Natural killer cell (primary cell): ENCODE measurements around the gene OR56B1. TPM values are rescaled to one million over a fixed set of nuclear protein-coding genes. Genes with fewer than 3 reads are reported as not detected.
"Not testable (repeated sequence)": the region's sequence is repeated elsewhere in the genome, so short reads cannot be mapped to it uniquely, and the experiment has no call there.

Source experiments
- ATAC-seq, 3 donors: fragments of 150-1000 bp in 2 of 3; fragments of 200-7000 bp in 1 of 3; cut with Tn5 transposase; 1 replicate in 1 of 3; 2 replicates in 2 of 3; pipeline ENCODE4 v1.10.0; 2021; ENCODE audit warnings: mild to moderate bottlenecking in 2 of 3, moderate library complexity in 2 of 3
- DNase-seq, 2 donors: peaks; one replicate each; pipeline versions ENCODE4 v3.0.0 to v3.0.0-alpha.2; 2013 to 2021; ENCODE audit warnings: mixed read lengths in 1 of 2
- H3K27ac ChIP-seq: one replicate; pipeline ENCODE4 v1.5.1; 2013; ENCODE audit warnings: mild to moderate bottlenecking, low read length
- H3K27me3 ChIP-seq: one replicate; pipeline ENCODE4 v1.6.1; 2013; ENCODE audit warnings: low read length; ENCODE audit not compliant: control insufficient read depth, insufficient read depth
- H3K36me3 ChIP-seq: one replicate; pipeline ENCODE4 v1.6.1; 2013; ENCODE audit warnings: low read length; ENCODE audit not compliant: control insufficient read depth, insufficient read depth
- H3K4me1 ChIP-seq: one replicate; pipeline ENCODE4 v1.6.1; 2013; ENCODE audit warnings: low read length; ENCODE audit not compliant: control insufficient read depth, insufficient read depth
- H3K4me3 ChIP-seq: one replicate; pipeline ENCODE4 v1.5.1; 2013; ENCODE audit warnings: low read length
- H3K9me3 ChIP-seq: one replicate; pipeline ENCODE4 v1.6.1; 2013; ENCODE audit warnings: low read length; ENCODE audit not compliant: control insufficient read depth, insufficient read depth
- H3K27ac Mint-ChIP-seq, 2 donors: one replicate each; pipeline ENCODE4 v1.8.0; 2022; ENCODE audit warnings: mild to moderate bottlenecking in 2 of 2, mixed read lengths in 2 of 2, moderate library complexity in 1 of 2
- H3K27me3 Mint-ChIP-seq, 2 donors: one replicate each; pipeline ENCODE4 v1.8.0; 2022; ENCODE audit warnings: low read depth in 2 of 2, mixed read lengths in 2 of 2
- H3K36me3 Mint-ChIP-seq: one replicate; pipeline ENCODE4 v1.8.0; 2022; ENCODE audit warnings: mixed read lengths
- H3K4me1 Mint-ChIP-seq, 2 donors: one replicate each; pipeline ENCODE4 v1.8.0; 2022; ENCODE audit warnings: mixed read lengths in 2 of 2
- H3K4me3 Mint-ChIP-seq: one replicate; pipeline ENCODE4 v1.8.0; 2022; ENCODE audit warnings: mild to moderate bottlenecking, moderate library complexity, mixed read lengths
- H3K9me3 Mint-ChIP-seq, 2 donors: one replicate each; pipeline ENCODE4 v1.8.0; 2022; ENCODE audit warnings: mixed read lengths in 2 of 2
- WGBS: methylation state at CpG from one replicate; pipeline ENCODE4 v1.1.7; 2013; ENCODE audit warnings: missing lambda C conversion rate; ENCODE audit not compliant: insufficient coverage; 5-methylcytosine and 5-hydroxymethylcytosine counted together
- intact Hi-C: fragments of 100-400 bp; cut with micrococcal nuclease; formaldehyde crosslinking; loops from one replicate; pipeline ENCODE4 v1.14.2; 2022
- total RNA-seq, 4 donors: library from RNA; stranded (reverse); fragments of 120-200 nt in 1 of 4; gene quantifications; one replicate each; pipeline versions ENCODE4 v1.2.3 to v1.2.4, GENCODE V29; 2013 to 2022
- TF ChIP-seq, protein P1 (sequence below): fragments of 200-600 bp; IDR thresholded peaks from one replicate; pipeline ENCODE4 v1.8.0; 2022; ENCODE audit warnings: antibody characterized with exemption

OR56B1 gene
- total RNA-seq, 3 donors from 2014 or later (not counting 1 experiment from before 2014, with no cell fraction given) = 0.18 to 0.93 (median 0.42) TPM

- no peak overlapping the region for H3K27ac ChIP-seq
- no peaks in the 10 kb centered on the region for H3K9me3 ChIP-seq
- peaks cover 80% of the 10 kb centered on the region for H3K36me3 ChIP-seq
- intact Hi-C loops = no loop called here
- H3K36me3 Mint-ChIP-seq = peaks cover 48% of the 10 kb centered on the region
- no peaks in the 10 kb centered on the region for H3K9me3 Mint-ChIP-seq
- WGBS = 79% methylated on average over 2 of the region's 4 CpGs
- no peaks in the 10 kb centered on the region for H3K4me1 ChIP-seq
- H3K4me3 Mint-ChIP-seq = no peak overlapping the region
- H3K27me3 Mint-ChIP-seq = no peaks in the 10 kb centered on the region
- DNase-seq = no peak
- peak in 1 of 3 donors; percentile 40 for ATAC-seq
- no peaks in the 10 kb centered on the region for H3K27me3 ChIP-seq
- TF ChIP-seq, protein P1, sequence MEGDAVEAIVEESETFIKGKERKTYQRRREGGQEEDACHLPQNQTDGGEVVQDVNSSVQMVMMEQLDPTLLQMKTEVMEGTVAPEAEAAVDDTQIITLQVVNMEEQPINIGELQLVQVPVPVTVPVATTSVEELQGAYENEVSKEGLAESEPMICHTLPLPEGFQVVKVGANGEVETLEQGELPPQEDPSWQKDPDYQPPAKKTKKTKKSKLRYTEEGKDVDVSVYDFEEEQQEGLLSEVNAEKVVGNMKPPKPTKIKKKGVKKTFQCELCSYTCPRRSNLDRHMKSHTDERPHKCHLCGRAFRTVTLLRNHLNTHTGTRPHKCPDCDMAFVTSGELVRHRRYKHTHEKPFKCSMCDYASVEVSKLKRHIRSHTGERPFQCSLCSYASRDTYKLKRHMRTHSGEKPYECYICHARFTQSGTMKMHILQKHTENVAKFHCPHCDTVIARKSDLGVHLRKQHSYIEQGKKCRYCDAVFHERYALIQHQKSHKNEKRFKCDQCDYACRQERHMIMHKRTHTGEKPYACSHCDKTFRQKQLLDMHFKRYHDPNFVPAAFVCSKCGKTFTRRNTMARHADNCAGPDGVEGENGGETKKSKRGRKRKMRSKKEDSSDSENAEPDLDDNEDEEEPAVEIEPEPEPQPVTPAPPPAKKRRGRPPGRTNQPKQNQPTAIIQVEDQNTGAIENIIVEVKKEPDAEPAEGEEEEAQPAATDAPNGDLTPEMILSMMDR = no peak
- no peak overlapping the region for H3K4me3 ChIP-seq
- H3K27ac Mint-ChIP-seq = peak overlapping the region; percentile 78 to 85
- H3K4me1 Mint-ChIP-seq = peaks cover 39 to 40% of the 10 kb centered on the region in 2 donors
These were observed 30.6 kb upstream of the OR56B1 start for GRCh38 chr11:5705688-5706087.

- peak overlapping the region; percentile 46 to 63 for H3K27ac Mint-ChIP-seq
These were observed 23.7 kb upstream of the OR56B1 start for GRCh38 chr11:5712507-5712906.

GRCh38 chr11:5713695-5714094 is 22.6 kb upstream of the OR56B1 start:
- WGBS = 39% methylated on average over 5 of the region's 5 CpGs
- Mint-ChIP-seq H3K36me3 (peaks cover 12% of the 10 kb centered on the region), H3K9me3 (peaks cover 0 to 4% of the 10 kb centered on the region in 2 donors), H3K27ac (peak overlapping the region; percentile 19 to 53), H3K4me3 (no peak overlapping the region), H3K4me1 (peaks cover 0 to 17% of the 10 kb centered on the region in 2 donors), H3K27me3 (no peaks in the 10 kb centered on the region)
- Histone ChIP-seq H3K4me1 (no peaks in the 10 kb centered on the region), H3K9me3 (no peaks in the 10 kb centered on the region), H3K36me3 (peaks cover 23% of the 10 kb centered on the region), H3K27me3 (no peaks in the 10 kb centered on the region), H3K4me3 (no peak overlapping the region), H3K27ac (no peak overlapping the region)
- TF ChIP-seq, protein P1 = no peak
- DNase-seq (no peak), ATAC-seq (no peak)
- intact Hi-C loops = no loop called here

More at GRCh38 chr11:5712507-5712906, 23.7 kb upstream of the OR56B1 start:
- Mint-ChIP-seq H3K9me3 (no peaks in the 10 kb centered on the region), H3K4me3 (no peak overlapping the region), H3K27me3 (no peaks in the 10 kb centered on the region), H3K36me3 (peaks cover 20% of the 10 kb centered on the region), H3K4me1 (peaks cover 0 to 23% of the 10 kb centered on the region in 2 donors)
- intact Hi-C loops = no loop called here
- DNase-seq (peak in 1 of 2 donors; percentile 47), ATAC-seq (no peak)
- Histone ChIP-seq H3K4me1 (no peaks in the 10 kb centered on the region), H3K27me3 (no peaks in the 10 kb centered on the region), H3K27ac (no peak overlapping the region), H3K4me3 (no peak overlapping the region), H3K36me3 (peaks cover 33% of the 10 kb centered on the region), H3K9me3 (no peaks in the 10 kb centered on the region)
- WGBS = 100% methylated on average over 1 of the region's 1 CpG
- TF ChIP-seq, protein P1 = peak; percentile 41

DNA sequence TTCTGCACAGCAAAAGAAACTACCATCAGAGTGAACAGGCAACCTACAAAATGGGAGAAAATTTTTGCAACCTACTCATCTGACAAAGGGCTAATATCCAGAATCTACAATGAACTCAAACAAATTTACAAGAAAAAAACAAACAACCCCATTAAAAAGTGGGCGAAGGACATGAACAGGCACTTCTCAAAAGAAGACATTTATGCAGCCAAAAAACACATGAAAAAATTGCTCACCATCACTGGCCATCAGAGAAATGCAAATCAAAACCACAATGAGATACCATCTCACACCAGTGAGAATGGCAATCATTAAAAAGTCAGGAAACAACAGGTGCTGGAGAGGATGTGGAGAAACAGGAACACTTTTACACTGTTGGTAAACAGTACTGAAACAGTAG is 19.7 kb upstream of the OR56B1 start:
- H3K27ac Mint-ChIP-seq, ATAC-seq, H3K4me3 Mint-ChIP-seq, H3K27me3 ChIP-seq, H3K27ac ChIP-seq, H3K36me3 Mint-ChIP-seq, H3K9me3 Mint-ChIP-seq, H3K4me3 ChIP-seq, H3K36me3 ChIP-seq, DNase-seq, intact Hi-C loops, H3K9me3 ChIP-seq, H3K4me1 ChIP-seq, H3K27me3 Mint-ChIP-seq: not testable (repeated sequence)
- no CpG with 5 or more reads among the region's 1 CpG for WGBS
- peaks cover 0 to 26% of the 10 kb centered on the region in 2 donors for H3K4me1 Mint-ChIP-seq
